NCI-H2227 treated with DMSO at 0.1 percent for 48 hours (cell line): ENCODE measurements around the gene CENPQ.

Experiments used
- DNase-seq: peaks from one replicate; lab custom pipeline; 2025; lab: John Stamatoyannopoulos, UW

CENPQ gene

GRCh38 chr6:49541936-49542335 is 78.8 kb downstream of the CENPQ start:
- no peak for DNase-seq
